IMR-90 (cell line): Measurements from ENCODE around the gene ABTB1.

ENCODE experiments used
- CEBPB ChIP-seq: IDR thresholded peaks from 2 replicates; pipeline ENCODE4 v1.6.1; 2012; ENCODE audit warnings: low read depth, low read length, improper control_type of control experiment
- CTCF ChIP-seq: conservative IDR thresholded peaks from 2 replicates; pipeline ENCODE4 v1.5.1; 2012; ENCODE audit warnings: mild to moderate bottlenecking, low read depth, low read length, improper control_type of control experiment
- MXI1 ChIP-seq: IDR thresholded peaks from 2 replicates; pipeline ENCODE4 v1.6.1; 2012; ENCODE audit warnings: low read depth, mild to moderate bottlenecking, low read length, moderate library complexity, borderline replicate concordance
- NFE2L2 ChIP-seq: fragments of 150-350 bp; IDR thresholded peaks from 2 replicates; pipeline ENCODE4 v1.6.1; 2016; ENCODE audit warnings: low read depth, mild to moderate bottlenecking, low read length
- POLR2A ChIP-seq: IDR thresholded peaks from 2 replicates; pipeline ENCODE4 v1.6.1; 2012; ENCODE audit warnings: mild to moderate bottlenecking, low read depth, low read length
- USF2 ChIP-seq: fragments of 150-350 bp; IDR thresholded peaks from 2 replicates; pipeline ENCODE4 v1.6.1; 2017; ENCODE audit warnings: mild to moderate bottlenecking, antibody characterized with exemption, low read length, low read depth
- TF ChIP-seq, protein P1 (sequence below): fragments of 150-350 bp; IDR thresholded peaks from 2 replicates; pipeline ENCODE4 v1.6.1; 2016; ENCODE audit warnings: low read depth, mild to moderate bottlenecking, low read length, moderate library complexity, borderline replicate concordance

- no peak for TF ChIP-seq MXI1
- TF ChIP-seq POLR2A, result no peak
- TF ChIP-seq, protein P1, sequence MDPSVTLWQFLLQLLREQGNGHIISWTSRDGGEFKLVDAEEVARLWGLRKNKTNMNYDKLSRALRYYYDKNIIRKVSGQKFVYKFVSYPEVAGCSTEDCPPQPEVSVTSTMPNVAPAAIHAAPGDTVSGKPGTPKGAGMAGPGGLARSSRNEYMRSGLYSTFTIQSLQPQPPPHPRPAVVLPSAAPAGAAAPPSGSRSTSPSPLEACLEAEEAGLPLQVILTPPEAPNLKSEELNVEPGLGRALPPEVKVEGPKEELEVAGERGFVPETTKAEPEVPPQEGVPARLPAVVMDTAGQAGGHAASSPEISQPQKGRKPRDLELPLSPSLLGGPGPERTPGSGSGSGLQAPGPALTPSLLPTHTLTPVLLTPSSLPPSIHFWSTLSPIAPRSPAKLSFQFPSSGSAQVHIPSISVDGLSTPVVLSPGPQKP, result no peak
- TF ChIP-seq CTCF, result no peak
- no peak for TF ChIP-seq CEBPB
- no peak for TF ChIP-seq NFE2L2
- no peak for TF ChIP-seq USF2
Measured at GRCh38 chr3:127632035-127632820, 40.5 kb upstream of the ABTB1 start.
